ENCODE measurements around the gene BCAR1.
"Not testable (repeated sequence)": the region's sequence is repeated elsewhere in the genome, so short reads cannot be mapped to it uniquely, and the experiment has no call there.

BCAR1 gene

GRCh38 chr16:75226550-75227360, 24.7 kb downstream of the BCAR1 start:
- no peak for FAIRE-seq

GRCh38 chr16:75225678-75226515, 25.5 kb downstream of the BCAR1 start:
- DNase-seq (ENCODE audit: extremely low spot score, insufficient read length, low read depth): no peak
- FAIRE-seq: no peak

More at GRCh38 chr16:75226550-75227360, 24.7 kb downstream of the BCAR1 start:
- DNase-seq (ENCODE audit: extremely low spot score, insufficient read length, low read depth): no peak

GRCh38 chr16:75225092-75225491, 26.3 kb downstream of the BCAR1 start:
- no peak for DNase-seq (ENCODE audit: extremely low spot score, insufficient read length, low read depth)
- no peak for FAIRE-seq

- DNase-seq (ENCODE audit: extremely low spot score, insufficient read length, low read depth) (no peak), FAIRE-seq (no peak)
Observed at GRCh38 chr16:75224306-75225082, 26.9 kb downstream of the BCAR1 start.

- not testable (repeated sequence) for DNase-seq (ENCODE audit: extremely low spot score, insufficient read length, low read depth); FAIRE-seq
Observed at GRCh38 chr16:75223129-75223528, 28.3 kb downstream of the BCAR1 start.

- FAIRE-seq: no peak
Observed at GRCh38 chr16:75222271-75222783, 29.1 kb downstream of the BCAR1 start.

GRCh38 chr16:75219838-75220237, 31.6 kb downstream of the BCAR1 start:
- no peak for DNase-seq (ENCODE audit: extremely low spot score, insufficient read length, low read depth)
- peak; percentile 67 for FAIRE-seq

More at GRCh38 chr16:75222271-75222783, 29.1 kb downstream of the BCAR1 start:
- no peak for DNase-seq (ENCODE audit: extremely low spot score, insufficient read length, low read depth)

GRCh38 chr16:75219088-75219487, 32.3 kb downstream of the BCAR1 start:
- no peak for FAIRE-seq
- no peak for DNase-seq (ENCODE audit: extremely low spot score, insufficient read length, low read depth)

- FAIRE-seq: peak; percentile 78
- DNase-seq (ENCODE audit: extremely low spot score, insufficient read length, low read depth): peak; percentile 40
Observed at GRCh38 chr16:75218256-75219076, 33.0 kb downstream of the BCAR1 start, which contains the start of gene CTRB1. CTRB1 (plus strand) TSS chr16:75218988; CDS start chr16:75219008, 20 bp downstream.

- FAIRE-seq (no peak), DNase-seq (ENCODE audit: extremely low spot score, insufficient read length, low read depth) (no peak)
Observed at GRCh38 chr16:75217389-75217851, 34.0 kb downstream of the BCAR1 start.

- FAIRE-seq (no peak), DNase-seq (ENCODE audit: extremely low spot score, insufficient read length, low read depth) (no peak)
Observed at GRCh38 chr16:75216576-75216975, 34.8 kb downstream of the BCAR1 start.

- FAIRE-seq (no peak), DNase-seq (ENCODE audit: extremely low spot score, insufficient read length, low read depth) (no peak)
Observed at GRCh38 chr16:75216127-75216526, 35.3 kb downstream of the BCAR1 start.

- not testable (repeated sequence) for DNase-seq (ENCODE audit: extremely low spot score, insufficient read length, low read depth); FAIRE-seq
Observed at GRCh38 chr16:75211286-75211685, 40.1 kb downstream of the BCAR1 start.

GRCh38 chr16:75209944-75210343, 41.5 kb downstream of the BCAR1 start:
- no peak for FAIRE-seq

GRCh38 chr16:75209514-75209913, 41.9 kb downstream of the BCAR1 start:
- FAIRE-seq; DNase-seq (ENCODE audit: extremely low spot score, insufficient read length, low read depth): not testable (repeated sequence)

More at GRCh38 chr16:75209944-75210343, 41.5 kb downstream of the BCAR1 start:
- no peak for DNase-seq (ENCODE audit: extremely low spot score, insufficient read length, low read depth)

- DNase-seq (ENCODE audit: extremely low spot score, insufficient read length, low read depth) (no peak), FAIRE-seq (no peak)
Observed at GRCh38 chr16:75208861-75209505, 42.4 kb downstream of the BCAR1 start.

- DNase-seq (ENCODE audit: extremely low spot score, insufficient read length, low read depth) (no peak), FAIRE-seq (no peak)
Observed at GRCh38 chr16:75208242-75208825, 43.1 kb downstream of the BCAR1 start.

- no peak for FAIRE-seq
- DNase-seq (ENCODE audit: extremely low spot score, insufficient read length, low read depth): no peak
Observed at GRCh38 chr16:75207831-75208230, 43.6 kb downstream of the BCAR1 start.

All from GM18507 (cell line).